H1 (cell line): ENCODE data around the gene PPFIBP2. TPM values are rescaled to one million over a fixed set of nuclear protein-coding genes. Genes with fewer than 3 reads are reported as not detected.

ENCODE experiments used
- CTCF ChIA-PET: fragments of 300-600 bp; sonication (Branson Sonifier 250); formaldehyde crosslinking; loops from one replicate; lab custom pipeline; 2021; ENCODE audit not compliant: partially characterized antibody; lab: Charles Lee
- POLR2A ChIA-PET: fragments of 300-600 bp; sonication (Branson Sonifier 250); formaldehyde crosslinking; loops from one replicate; lab custom pipeline; 2021; ENCODE audit warnings: inconsistent platforms; ENCODE audit not compliant: partially characterized antibody; lab: Charles Lee
- DNase-seq, 2 experiments: peaks; one replicate each; pipeline versions ENCODE4 v3.0.0 to v3.0.0-alpha.2; 2010 to 2022; ENCODE audit warnings: low spot score in 2 of 2, low read depth in 1 of 2, mixed read lengths in 1 of 2
- FAIRE-seq: peaks from 2 replicates; lab custom pipeline; 2011; peaks lifted over from hg19 to GRCh38; lab: Jason Lieb, UNC
- H2AFZ ChIP-seq: 2 replicates; pipeline ENCODE4 v1.8.1; 2012; ENCODE audit warnings: low read length, inconsistent platforms
- H2AK5ac ChIP-seq: 2 replicates; pipeline ENCODE4 v1.6.1; 2013; ENCODE audit warnings: low read depth, low read length
- H2BK120ac ChIP-seq: replicated peaks from 2 replicates; pipeline ENCODE3; 2013; ENCODE audit warnings: low read depth, low read length, inconsistent platforms
- H2BK12ac ChIP-seq: 2 replicates; pipeline ENCODE4 v1.6.1; 2013; ENCODE audit warnings: low read depth, low read length
- H2BK15ac ChIP-seq: 2 replicates; pipeline ENCODE4 v1.6.1; 2013; ENCODE audit warnings: low read length
- H2BK20ac ChIP-seq: 2 replicates; pipeline ENCODE4 v1.6.1; 2013; ENCODE audit warnings: low read length
- H2BK5ac ChIP-seq: 2 replicates; pipeline ENCODE4 v1.6.1; 2013; ENCODE audit warnings: low read depth, low read length
- H3K14ac ChIP-seq: 2 replicates; pipeline ENCODE4 v1.6.1; 2013; ENCODE audit warnings: inconsistent platforms; ENCODE audit not compliant: insufficient read length
- H3K18ac ChIP-seq: 2 replicates; pipeline ENCODE4 v1.6.1; 2013; ENCODE audit warnings: low read length; ENCODE audit errors: extremely low read depth
- H3K23ac ChIP-seq: 2 replicates; pipeline ENCODE4 v1.6.1; 2013; ENCODE audit warnings: inconsistent platforms; ENCODE audit not compliant: insufficient read length
- H3K23me2 ChIP-seq: 2 replicates; pipeline ENCODE4 v1.6.1; 2013; ENCODE audit warnings: low read depth, low read length
- H3K27ac ChIP-seq: 2 replicates; pipeline ENCODE4 v1.6.1; 2011; ENCODE audit warnings: low read depth, low read length, inconsistent platforms
- H3K27me3 ChIP-seq, 4 experiments: replicated peaks in 1 of 4; 1 replicate in 1 of 4; 2 replicates in 3 of 4; pipeline versions ENCODE4 v1.6.1 to v1.8.1; 2011 to 2013; ENCODE audit warnings: low read length in 3 of 4, mild to moderate bottlenecking in 3 of 4, inconsistent platforms in 2 of 4, mixed read lengths in 2 of 4, moderate library complexity in 1 of 4; ENCODE audit not compliant: control insufficient read depth in 3 of 4, insufficient read depth in 3 of 4; ENCODE audit errors: extremely low read depth in 1 of 4
- H3K36me3 ChIP-seq, 4 experiments: 2 replicates each; pipeline versions ENCODE4 v1.6.1 to v1.8.1; 2011 to 2013; ENCODE audit warnings: mild to moderate bottlenecking in 4 of 4, low read length in 3 of 4, moderate library complexity in 2 of 4, control low read depth in 1 of 4, inconsistent platforms in 1 of 4; ENCODE audit not compliant: insufficient read depth in 4 of 4, control insufficient read depth in 2 of 4
- H3K4ac ChIP-seq: replicated peaks from 2 replicates; pipeline ENCODE3; 2013; ENCODE audit warnings: low read length, low read depth, mixed read lengths, inconsistent platforms; ENCODE audit not compliant: insufficient read length
- H3K4me1 ChIP-seq, 4 experiments: replicated peaks in 1 of 4; 1 replicate in 1 of 4; 2 replicates in 3 of 4; pipeline versions ENCODE4 v1.6.1 to v1.8.1; 2011 to 2013; ENCODE audit warnings: low read length in 3 of 4, inconsistent platforms in 2 of 4, mixed read lengths in 1 of 4; ENCODE audit not compliant: insufficient read depth in 4 of 4, control insufficient read depth in 3 of 4
- H3K4me2 ChIP-seq, 2 experiments: 2 replicates each; pipeline versions ENCODE4 v1.6.1 to v1.8.1; 2011 to 2013; ENCODE audit warnings: low read depth in 2 of 2, low read length in 2 of 2, control low read depth in 1 of 2, inconsistent platforms in 1 of 2, mild to moderate bottlenecking in 1 of 2; ENCODE audit not compliant: insufficient read depth in 1 of 2
- H3K4me3 ChIP-seq, 4 experiments: fragments of 200-600, 300-600 bp in 1 of 4; sonication (generic), shearing (Covaris generic), sonication (Bioruptor Twin) in 1 of 4; 2 replicates each; pipeline versions ENCODE4 v1.5.1 to v1.8.1; 2011 to 2016; ENCODE audit warnings: low read length in 4 of 4, low read depth in 3 of 4, control low read depth in 2 of 4, inconsistent platforms in 2 of 4, mild to moderate bottlenecking in 2 of 4, mixed read lengths in 1 of 4, moderate library complexity in 1 of 4; ENCODE audit not compliant: insufficient read depth in 2 of 4; ENCODE audit errors: extremely low read depth in 1 of 4
- H3K56ac ChIP-seq: replicated peaks from 2 replicates; pipeline ENCODE3; 2013; ENCODE audit warnings: low read depth, mild to moderate bottlenecking, mixed read lengths, low read length, inconsistent platforms; ENCODE audit not compliant: insufficient read length
- H3K79me1 ChIP-seq: 2 replicates; pipeline ENCODE4 v1.6.1; 2013; ENCODE audit warnings: low read depth, low read length, control low read depth
- H3K79me2 ChIP-seq, 2 experiments: 2 replicates each; pipeline versions ENCODE4 v1.6.1 to v1.8.1; 2012 to 2013; ENCODE audit warnings: low read length in 2 of 2, mild to moderate bottlenecking in 2 of 2, inconsistent platforms in 1 of 2; ENCODE audit not compliant: insufficient read depth in 2 of 2, control insufficient read depth in 1 of 2
- H3K9ac ChIP-seq, 4 experiments: replicated peaks in 1 of 4; 1 replicate in 1 of 4; 2 replicates in 3 of 4; pipeline versions ENCODE4 v1.6.1 to v1.8.1; 2011 to 2013; ENCODE audit warnings: low read depth in 3 of 4, low read length in 3 of 4, control low read depth in 2 of 4, mild to moderate bottlenecking in 2 of 4, moderate library complexity in 2 of 4, inconsistent platforms in 1 of 4; ENCODE audit errors: extremely low read depth in 1 of 4
- H3K9me3 ChIP-seq, 2 experiments: 2 replicates each; pipeline versions ENCODE4 v1.6.1 to v1.8.1; 2012 to 2013; ENCODE audit warnings: mild to moderate bottlenecking in 2 of 2, moderate library complexity in 2 of 2, control low read depth in 1 of 2, inconsistent platforms in 1 of 2, low read depth in 1 of 2, low read length in 1 of 2, mixed read lengths in 1 of 2; ENCODE audit not compliant: insufficient read depth in 2 of 2
- H4K20me1 ChIP-seq, 2 experiments: replicated peaks in 1 of 2; 2 replicates each; pipeline versions ENCODE3 to v1.8.1; 2011 to 2013; ENCODE audit warnings: inconsistent platforms in 2 of 2, low read length in 2 of 2, mild to moderate bottlenecking in 1 of 2; ENCODE audit not compliant: insufficient read depth in 2 of 2, control insufficient read depth in 1 of 2
- H4K5ac ChIP-seq: 2 replicates; pipeline ENCODE4 v1.6.1; 2013; ENCODE audit warnings: low read length, low read depth, mixed read lengths, inconsistent platforms; ENCODE audit not compliant: insufficient read length
- H4K8ac ChIP-seq: 2 replicates; pipeline ENCODE4 v1.8.0; 2013; ENCODE audit warnings: mild to moderate bottlenecking, moderate library complexity, low read length, inconsistent platforms; ENCODE audit not compliant: insufficient read depth; ENCODE audit errors: extremely low read depth
- H4K91ac ChIP-seq: replicated peaks from 2 replicates; pipeline ENCODE3; 2013; ENCODE audit warnings: low read length, mixed read lengths, inconsistent platforms; ENCODE audit not compliant: insufficient read length
- ASH2L ChIP-seq: fragments of 200-600, 300-600 bp; sonication (generic); IDR thresholded peaks from one replicate; pipeline ENCODE4 v1.7.1; 2017; ENCODE audit warnings: low read length
- CHD1 ChIP-seq: IDR thresholded peaks from 2 replicates; pipeline ENCODE4 v1.6.1; 2012; ENCODE audit warnings: low read depth, low read length, improper control_type of control experiment
- EP300 ChIP-seq, 2 experiments: IDR thresholded peaks; 1 replicate in 1 of 2; 2 replicates in 1 of 2; pipeline ENCODE4 v1.6.1; 2011 to 2012; ENCODE audit warnings: low read depth in 2 of 2, low read length in 2 of 2, mild to moderate bottlenecking in 2 of 2, borderline replicate concordance in 1 of 2, inconsistent platforms in 1 of 2, moderate library complexity in 1 of 2
- POLR2A ChIP-seq, 2 experiments: IDR thresholded peaks; 1 replicate in 1 of 2; 2 replicates in 1 of 2; pipeline ENCODE4 v1.6.1; 2011; ENCODE audit warnings: low read depth in 2 of 2, low read length in 2 of 2, mild to moderate bottlenecking in 2 of 2; ENCODE audit errors: control extremely low read depth in 1 of 2
- RXRA ChIP-seq: IDR thresholded peaks from 2 replicates; pipeline ENCODE4 v1.6.1; 2011; ENCODE audit warnings: low read depth, mild to moderate bottlenecking, low read length, moderate library complexity; ENCODE audit not compliant: insufficient read depth
- SP1 ChIP-seq: IDR thresholded peaks from 2 replicates; pipeline ENCODE4 v1.6.1; 2011; ENCODE audit warnings: low read depth, low read length
- TAF1 ChIP-seq: IDR thresholded peaks from 2 replicates; pipeline ENCODE4 v1.6.1; 2011; ENCODE audit warnings: mild to moderate bottlenecking, low read depth, low read length
- WGBS, 2 experiments: shearing (Covaris generic) in 1 of 2; methylation state at CpG; one replicate each; pipeline versions ENCODE4 v1.1.6 to v1.1.7; 2013 to 2015; ENCODE audit warnings: low lambda C conversion rate in 2 of 2, mixed read lengths in 2 of 2, inconsistent platforms in 1 of 2, low coverage in 1 of 2, missing lambda C conversion rate in 1 of 2; ENCODE audit not compliant: insufficient replicate concordance in 2 of 2, insufficient coverage in 1 of 2, insufficient read length in 1 of 2; ENCODE audit errors: extremely low coverage in 1 of 2, missing lambda C conversion rate in 1 of 2; 5-methylcytosine and 5-hydroxymethylcytosine counted together
- long read RNA-seq, 2 experiments: library from RNA in 1 of 2; library from capped mRNA in 1 of 2; stranded (forward); transcript quantifications; one replicate each; pipeline ENCODE4 v2.0.0, GENCODE V29; 2021; ENCODE audit warnings: inconsistent platforms in 1 of 2
- polyA minus RNA-seq, 3 experiments: library from RNA; depleted of rRNA, polyadenylated mRNA; stranded (reverse); fragments of >200 nt; gene quantifications; 1 replicate in 2 of 3; 2 replicates in 1 of 3; pipeline ENCODE4 v1.2.3, GENCODE V29; 2011
- polyA plus RNA-seq, 7 experiments: library from polyadenylated mRNA; depleted of rRNA in 3 of 7; stranded (reverse) in 5 of 7; unstranded in 2 of 7; fragments of >200 nt in 5 of 7; fragments of 200-250 nt in 2 of 7; gene quantifications; 1 replicate in 5 of 7; 2 replicates in 1 of 7; 4 replicates in 1 of 7; pipeline versions ENCODE4 v1.2.1 to v1.2.3, GENCODE V29; 2011 to 2013; ENCODE audit warnings: missing spikeins in 2 of 7, mixed read lengths in 2 of 7
- total RNA-seq: library from RNA; stranded (reverse); fragmentation: NEBNext Ultra II Directional; extraction: Animal tissue kit (Norgen Biotek cat#: 25700); gene quantifications from 2 replicates; pipeline ENCODE4 v1.2.1, GENCODE V29; 2021

The PPFIBP2 gene
- total RNA-seq = 9.8 and 11.7 TPM in 2 replicates
- 5.5 and 6.3 TPM in 2 replicates for polyA plus RNA-seq (2011; rRNA removed)
- polyA plus RNA-seq (2011; cell fraction: cytosol; rRNA removed) = 7.6 TPM
- polyA plus RNA-seq (2011; cell fraction: nucleus; rRNA removed) = 19.1 TPM
- 6.8 to 11.5 TPM (median 8.5 TPM) in 4 replicates for polyA plus RNA-seq (2012, experiment 1 of 2)
- polyA plus RNA-seq (2012, experiment 2 of 2) = 1.0 TPM
- polyA plus RNA-seq (2013, experiment 1 of 2) = 7.7 TPM
- 6.1 TPM for polyA plus RNA-seq (2013, experiment 2 of 2)
- 25.4 and 30.6 TPM in 2 replicates for polyA minus RNA-seq (2011; rRNA and poly(A)+ RNA removed)
- polyA minus RNA-seq (2011; cell fraction: cytosol; rRNA and poly(A)+ RNA removed) = 6.1 TPM
- polyA minus RNA-seq (2011; cell fraction: nucleus; rRNA and poly(A)+ RNA removed) = 25.8 TPM
- long read RNA-seq, experiment 1, partial matches to known transcripts = 6 of 6 reads
- long read RNA-seq, experiment 1, other reads (novel, unspliced or antisense) = 0 of 6 reads
- long read RNA-seq, experiment 2, partial matches to known transcripts = 1 of 1 reads
- long read RNA-seq, experiment 2, other reads (novel, unspliced or antisense) = 0 of 1 reads

DNA sequence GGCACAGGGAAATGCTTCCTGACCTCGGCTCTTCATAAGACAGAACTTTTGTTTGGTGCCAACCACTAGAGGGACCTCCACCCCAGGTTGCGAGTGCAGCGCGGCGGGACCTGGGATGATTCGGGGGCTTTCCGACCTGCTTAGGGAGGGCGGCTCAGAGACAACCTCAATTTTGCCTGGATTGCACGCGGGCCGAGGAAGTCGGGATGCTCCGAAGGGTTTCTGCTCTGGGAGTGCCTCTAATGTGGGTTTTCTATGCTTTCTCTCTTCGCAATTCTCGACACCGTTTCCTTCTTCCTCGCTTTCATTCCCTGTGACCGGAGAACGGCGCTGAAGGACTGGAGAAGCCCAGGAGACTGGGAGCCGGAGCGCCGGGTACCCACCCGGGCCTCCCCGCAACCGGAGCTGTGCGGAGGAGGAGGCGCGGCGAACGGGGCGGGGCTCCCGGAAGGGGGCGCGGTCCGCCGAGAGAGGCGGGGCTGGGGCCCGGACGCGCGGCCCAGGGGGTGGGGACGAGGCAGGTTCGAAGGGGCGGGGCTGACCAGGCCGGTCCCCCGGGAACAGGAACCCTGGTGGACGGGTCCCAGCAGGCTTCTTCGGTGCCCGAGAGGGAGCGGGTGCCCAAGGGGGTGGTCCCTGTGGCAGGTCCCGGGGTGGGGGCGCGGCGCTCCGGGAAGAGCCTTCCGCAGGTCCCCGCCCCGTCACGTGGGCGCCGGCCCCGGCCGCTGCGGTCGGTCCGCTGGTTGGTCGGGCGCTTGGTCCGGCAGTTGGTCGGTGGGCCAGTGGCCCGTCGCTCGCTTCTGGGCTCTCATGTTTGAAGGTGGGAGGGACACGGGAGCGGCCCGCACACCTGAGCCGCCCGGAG, at the start of gene PPFIBP2:
Gene PPFIBP2 (plus strand): TSS at position 766 of the 865 bp plus-strand sequence. CDS start 35,477 bp downstream, outside the sequence.
- peak within 1 kb of the TSS in 3 of 4 experiments; percentile 1 to 39 (median 35); a peak in 4 of 7 replicates for H3K9ac ChIP-seq
- WGBS, 2 experiments = 2% methylated on average over 28 of the region's 79 CpGs; no CpG with 5 or more reads in 1 of the 2 experiments
- peak within 1 kb of the TSS; percentile 63 to 77 (median 70) for H3K4me3 ChIP-seq
- no peak within 1 kb of the TSS for H3K27ac ChIP-seq
- no peak within 1 kb of the TSS for H4K91ac ChIP-seq
- peak within 1 kb of the TSS; percentile 86; the same call in 1 of the 2 replicates for H3K18ac ChIP-seq
- POLR2A ChIA-PET = interaction anchor here (0.6 to 1.1 kb wide), 3 partner anchors 24 to 1571 kb away, joined by 3 read pairs; no protein-coding TSS in a partner anchor
- H3K4ac ChIP-seq = no peak within 1 kb of the TSS
- H4K5ac ChIP-seq = peak within 1 kb of the TSS; percentile 63
- H3K23ac ChIP-seq = no peak within 1 kb of the TSS
- H3K79me2 ChIP-seq = no peaks in the 10 kb centered on the region
- H2BK5ac ChIP-seq = peak within 1 kb of the TSS; percentile 14; the same call in 1 of the 2 replicates
- H2BK20ac ChIP-seq = no peak within 1 kb of the TSS; the same call in 1 of the 2 replicates
- H2AK5ac ChIP-seq = no peak within 1 kb of the TSS; the same call in 1 of the 2 replicates
- H3K14ac ChIP-seq = no peak within 1 kb of the TSS
- H4K20me1 ChIP-seq = no peaks in the 10 kb centered on the region
- DNase-seq (peak in 1 of 2 experiments; percentile 96), FAIRE-seq (peak; percentile 45)
- H2BK120ac ChIP-seq = no peak within 1 kb of the TSS
- H3K4me1 ChIP-seq = peaks cover 0 to 9% (median 5%) of the 10 kb centered on the region in 4 experiments; a peak in 5 of 7 replicates
- CTCF ChIA-PET = interaction anchor here (0.7 to 4.4 kb wide), 21 partner anchors 9 to 234 kb away, joined by 3 to 28 read pairs (median 5); partner anchors contain the start of gene OLFML1
- H3K79me1 ChIP-seq = no peaks in the 10 kb centered on the region
- peak within 1 kb of the TSS; percentile 64; the same call in 1 of the 2 replicates for H2BK12ac ChIP-seq
- no peaks in the 10 kb centered on the region for H3K36me3 ChIP-seq
- peaks cover 9% of the 10 kb centered on the region for H3K23me2 ChIP-seq
- no peak within 1 kb of the TSS for H2BK15ac ChIP-seq
- H4K8ac ChIP-seq = peak within 1 kb of the TSS; percentile 18
- H2AFZ ChIP-seq = peak within 1 kb of the TSS; percentile 89
- peak within 1 kb of the TSS; percentile 69 to 99 for H3K4me2 ChIP-seq
- no peaks in the 10 kb centered on the region for H3K9me3 ChIP-seq
- peak within 1 kb of the TSS; percentile 40 for H3K56ac ChIP-seq
- H3K27me3 ChIP-seq = peaks cover 0 to 17% (median 9%) of the 10 kb centered on the region in 4 experiments; a peak in 4 of 7 replicates
- 0 out of 2 replicates have a peak, but pooled peaks have one; percentile 4 for TF ChIP-seq SP1
- 0 out of 3 replicates have a peak, but pooled peaks of 1 of the 2 experiments have one; percentile 52 for TF ChIP-seq POLR2A (IDR thresholded peaks at IDR 0.05; ENCODE audit: control extremely low read depth in 1 of 2, low read depth in 2 of 2, low read length in 2 of 2)
- peak in 1 of 2 experiments; percentile 19; a peak in 1 of 3 replicates for TF ChIP-seq EP300 (IDR thresholded peaks at IDR 0.05; ENCODE audit: borderline replicate concordance in 1 of 2, low read depth in 2 of 2, low read length in 2 of 2)
- TF ChIP-seq ASH2L = peak; percentile 56
- TF ChIP-seq TAF1 = peak; percentile 50; the same call in 1 of the 2 replicates
- no peak for TF ChIP-seq RXRA
- TF ChIP-seq CHD1 = no peak
